KMS-11 (cell line): Measurements from ENCODE around the gene DYNLT2B.
"Not testable (repeated sequence)": the region's sequence is repeated elsewhere in the genome, so short reads cannot be mapped to it uniquely, and the experiment has no call there.

ENCODE experiments used
- H2AFZ ChIP-seq: fragments of 200-600 bp; sonication (generic); 2 replicates; pipeline ENCODE4 v1.6.1; 2016; ENCODE audit warnings: antibody characterized with exemption, mixed run types, low read depth
- H3K27ac ChIP-seq: fragments of 200-600 bp; sonication (generic); 2 replicates; pipeline ENCODE4 v1.6.1; 2016; ENCODE audit warnings: mild to moderate bottlenecking, mixed run types
- H3K27me3 ChIP-seq: fragments of 200-600 bp; sonication (generic); 2 replicates; pipeline ENCODE4 v1.6.1; 2017; ENCODE audit warnings: mild to moderate bottlenecking, low read depth, mixed run types, moderate library complexity; ENCODE audit not compliant: insufficient read depth
- H3K36me3 ChIP-seq: fragments of 200-600 bp; sonication (generic); 2 replicates; pipeline ENCODE4 v1.6.1; 2017; ENCODE audit warnings: mild to moderate bottlenecking, mixed run types; ENCODE audit not compliant: insufficient read depth
- H3K4me1 ChIP-seq: fragments of 200-600 bp; sonication (generic); 2 replicates; pipeline ENCODE4 v1.6.1; 2016; ENCODE audit warnings: mild to moderate bottlenecking, low read depth, mixed run types; ENCODE audit not compliant: poor library complexity, severe bottlenecking
- H3K4me2 ChIP-seq: fragments of 200-600 bp; sonication (generic); 2 replicates; pipeline ENCODE4 v1.7.0; 2016; ENCODE audit warnings: mild to moderate bottlenecking, mixed run types
- H3K4me3 ChIP-seq: fragments of 200-600 bp; sonication (generic); IDR thresholded peaks from 2 replicates; pipeline ENCODE4 v1.6.1; 2017; ENCODE audit warnings: low read depth, low read length, mixed read lengths; ENCODE audit not compliant: insufficient read depth
- H3K79me2 ChIP-seq: fragments of 200-600 bp; sonication (generic); 2 replicates; pipeline ENCODE4 v1.6.1; 2016; ENCODE audit warnings: low read depth, mixed run types; ENCODE audit not compliant: insufficient read depth
- H3K9ac ChIP-seq: fragments of 200-600 bp; sonication (generic); 2 replicates; pipeline ENCODE4 v1.6.1; 2016; ENCODE audit warnings: mild to moderate bottlenecking, mixed run types
- H4K20me1 ChIP-seq: fragments of 200-600 bp; sonication (generic); 2 replicates; pipeline ENCODE4 v1.6.1; 2016; ENCODE audit warnings: mild to moderate bottlenecking, mixed run types; ENCODE audit not compliant: insufficient read depth
- TF ChIP-seq, protein P1 (sequence below): fragments of 200-600 bp; sonication (generic); conservative IDR thresholded peaks from 2 replicates; pipeline ENCODE4 v1.6.1; 2017; ENCODE audit warnings: low read depth, mild to moderate bottlenecking, antibody characterized with exemption, low read length, moderate library complexity, mixed read lengths

The DYNLT2B gene

GRCh38 chr3:196350067-196350466, 32.0 kb upstream of the DYNLT2B start:
- no peaks in the 10 kb centered on the region for H3K79me2 ChIP-seq
- H3K27ac ChIP-seq, result no peak overlapping the region
- H3K4me1 ChIP-seq, result no peaks in the 10 kb centered on the region
- no peak overlapping the region for H3K4me2 ChIP-seq
- H2AFZ ChIP-seq, result no peak overlapping the region
- TF ChIP-seq, protein P1, sequence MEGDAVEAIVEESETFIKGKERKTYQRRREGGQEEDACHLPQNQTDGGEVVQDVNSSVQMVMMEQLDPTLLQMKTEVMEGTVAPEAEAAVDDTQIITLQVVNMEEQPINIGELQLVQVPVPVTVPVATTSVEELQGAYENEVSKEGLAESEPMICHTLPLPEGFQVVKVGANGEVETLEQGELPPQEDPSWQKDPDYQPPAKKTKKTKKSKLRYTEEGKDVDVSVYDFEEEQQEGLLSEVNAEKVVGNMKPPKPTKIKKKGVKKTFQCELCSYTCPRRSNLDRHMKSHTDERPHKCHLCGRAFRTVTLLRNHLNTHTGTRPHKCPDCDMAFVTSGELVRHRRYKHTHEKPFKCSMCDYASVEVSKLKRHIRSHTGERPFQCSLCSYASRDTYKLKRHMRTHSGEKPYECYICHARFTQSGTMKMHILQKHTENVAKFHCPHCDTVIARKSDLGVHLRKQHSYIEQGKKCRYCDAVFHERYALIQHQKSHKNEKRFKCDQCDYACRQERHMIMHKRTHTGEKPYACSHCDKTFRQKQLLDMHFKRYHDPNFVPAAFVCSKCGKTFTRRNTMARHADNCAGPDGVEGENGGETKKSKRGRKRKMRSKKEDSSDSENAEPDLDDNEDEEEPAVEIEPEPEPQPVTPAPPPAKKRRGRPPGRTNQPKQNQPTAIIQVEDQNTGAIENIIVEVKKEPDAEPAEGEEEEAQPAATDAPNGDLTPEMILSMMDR, result no peak
- H3K36me3 ChIP-seq, result no peaks in the 10 kb centered on the region
- H4K20me1 ChIP-seq, result no peaks in the 10 kb centered on the region
- H3K27me3 ChIP-seq, result no peaks in the 10 kb centered on the region
- H3K9ac ChIP-seq, result no peak overlapping the region
- H3K4me3 ChIP-seq, result no peak overlapping the region

DNA sequence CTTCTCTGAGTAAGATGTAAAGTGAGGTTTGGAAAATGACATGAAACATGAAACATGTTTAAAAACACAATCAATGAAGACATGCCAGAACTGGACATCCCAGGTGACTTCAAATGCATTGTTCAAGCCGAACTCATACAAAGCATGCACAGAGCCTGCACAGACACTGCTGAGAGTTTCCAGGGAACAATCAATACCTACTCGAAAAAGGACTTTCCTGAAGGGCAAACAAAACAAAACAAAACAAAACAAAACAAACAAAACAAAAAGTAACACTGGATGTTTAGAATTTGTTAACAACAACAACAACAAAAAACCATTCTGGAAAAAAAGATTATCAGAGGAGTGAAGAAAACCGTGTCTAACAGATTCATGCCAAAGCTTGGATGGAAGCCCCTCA, 30.7 kb upstream of the DYNLT2B start:
- TF ChIP-seq, protein P1, result no peak
- no peak overlapping the region for H3K9ac ChIP-seq
- no peak overlapping the region for H3K4me3 ChIP-seq
- no peak overlapping the region for H3K4me2 ChIP-seq
- no peaks in the 10 kb centered on the region for H4K20me1 ChIP-seq
- no peak overlapping the region for H2AFZ ChIP-seq
- H3K36me3 ChIP-seq, result no peaks in the 10 kb centered on the region
- H3K27ac ChIP-seq, result no peak overlapping the region
- H3K27me3 ChIP-seq, result no peaks in the 10 kb centered on the region
- no peaks in the 10 kb centered on the region for H3K79me2 ChIP-seq
- H3K4me1 ChIP-seq, result no peaks in the 10 kb centered on the region

- Histone ChIP-seq H3K9ac (no peak overlapping the region), H3K27ac (no peak overlapping the region), H3K27me3 (no peaks in the 10 kb centered on the region), H3K79me2 (no peaks in the 10 kb centered on the region), H2AFZ (no peak overlapping the region), H4K20me1 (no peaks in the 10 kb centered on the region), H3K36me3 (no peaks in the 10 kb centered on the region), H3K4me2 (no peak overlapping the region), H3K4me1 (no peaks in the 10 kb centered on the region), H3K4me3 (no peak overlapping the region)
- TF ChIP-seq, protein P1, result no peak
These were observed 26.6 kb upstream of the DYNLT2B start for GRCh38 chr3:196344663-196345062.

GRCh38 chr3:196343917-196344316, 25.9 kb upstream of the DYNLT2B start:
- H3K36me3 ChIP-seq, H3K4me3 ChIP-seq, H3K4me2 ChIP-seq, H4K20me1 ChIP-seq, H3K9ac ChIP-seq, H3K27me3 ChIP-seq, H3K27ac ChIP-seq, H3K4me1 ChIP-seq, H3K79me2 ChIP-seq, H2AFZ ChIP-seq: not testable (repeated sequence)

DNA sequence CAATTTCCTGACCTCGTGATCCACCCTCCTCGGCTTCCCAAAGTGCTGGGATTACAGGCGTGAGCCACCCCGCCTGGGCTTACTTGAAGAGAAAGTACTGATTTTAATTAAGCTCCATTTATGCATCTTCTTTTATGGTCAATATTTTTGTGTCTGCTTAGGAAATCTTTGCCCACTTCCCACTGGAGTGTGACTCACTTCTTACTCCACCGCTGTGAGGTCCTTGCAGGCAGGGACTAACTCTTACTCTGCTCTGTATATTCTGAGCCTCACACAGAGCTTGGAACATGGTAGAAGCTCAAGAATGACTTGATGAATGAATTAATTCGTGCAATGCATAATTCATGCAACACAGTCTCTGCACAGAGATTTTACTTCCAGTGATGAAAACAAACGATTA, 23.1 kb upstream of the DYNLT2B start:
- H3K36me3 ChIP-seq, result no peaks in the 10 kb centered on the region
- no peak overlapping the region for H3K27ac ChIP-seq
- H3K4me2 ChIP-seq, result no peak overlapping the region
- H3K79me2 ChIP-seq, result no peaks in the 10 kb centered on the region
- no peak overlapping the region for H2AFZ ChIP-seq
- no peaks in the 10 kb centered on the region for H3K27me3 ChIP-seq
- H3K9ac ChIP-seq, result no peak overlapping the region
- no peaks in the 10 kb centered on the region for H4K20me1 ChIP-seq
- TF ChIP-seq, protein P1, result no peak
- no peak overlapping the region for H3K4me3 ChIP-seq
- H3K4me1 ChIP-seq, result no peaks in the 10 kb centered on the region
